Upper lobe of left lung (tissue), 6 donors: ENCODE results near the gene PHF21B. TPM values are rescaled to one million over a fixed set of nuclear protein-coding genes. Genes with fewer than 3 reads are reported as not detected.
A peak's percentile ranks its signal among the peaks of the same experiment; 100 is the strongest.
"Not testable (repeated sequence)": the region's sequence is repeated elsewhere in the genome, so short reads cannot be mapped to it uniquely, and the experiment has no call there.

ENCODE experiments used
- ATAC-seq, 2 donors: fragments of 200-7000 bp; cut with Tn5 transposase; one replicate each; pipeline ENCODE4 v1.9.1; 2022; ENCODE audit warnings: mild to moderate bottlenecking in 2 of 2, moderate library complexity in 2 of 2; ENCODE audit not compliant: low FRiP score in 2 of 2
- DNase-seq, 2 donors: peaks; one replicate each; pipeline ENCODE4 v3.0.0-alpha.2; 2019 to 2020
- H3K27ac ChIP-seq, 4 donors: fragments of 200-600 bp; sonication (generic); one replicate each; pipeline ENCODE4 v1.5.1; 2016 to 2019
- H3K27me3 ChIP-seq, 4 donors: fragments of 200-600 bp; sonication (generic); one replicate each; pipeline ENCODE4 v1.5.1; 2017 to 2019
- H3K36me3 ChIP-seq, 4 donors: fragments of 200-600 bp; sonication (generic); one replicate each; pipeline ENCODE4 v1.5.1; 2016 to 2019
- H3K4me1 ChIP-seq, 4 donors: fragments of 200-600 bp; sonication (generic); one replicate each; pipeline ENCODE4 v1.5.1; 2018 to 2019
- H3K4me3 ChIP-seq, 4 donors: fragments of 200-600 bp; sonication (generic); one replicate each; pipeline ENCODE4 v1.5.1; 2017 to 2019; ENCODE audit warnings: mild to moderate bottlenecking in 2 of 4, moderate library complexity in 1 of 4
- H3K9me3 ChIP-seq, 4 donors: fragments of 200-600 bp; sonication (generic); one replicate each; pipeline ENCODE4 v1.5.1; 2018 to 2019
- CTCF ChIP-seq, 6 experiments: fragments of 450-650 bp in 4 of 6; fragments of 200-600 bp in 2 of 6; sonication (generic) in 2 of 6; IDR thresholded peaks; one replicate each; pipeline ENCODE4 v1.5.1; 2016 to 2019; ENCODE audit warnings: antibody characterized with exemption in 6 of 6
- EP300 ChIP-seq, 4 donors: sonication (generic); formaldehyde crosslinking; IDR thresholded peaks; one replicate each; pipeline ENCODE4 v1.5.1; 2017; ENCODE audit warnings: antibody characterized with exemption in 4 of 4, control low read depth in 2 of 4
- POLR2A ChIP-seq, 4 donors: fragments of 450-650 bp; IDR thresholded peaks; one replicate each; pipeline ENCODE4 v1.5.1; 2016 to 2017; ENCODE audit warnings: antibody characterized with exemption in 4 of 4, mild to moderate bottlenecking in 2 of 4
- POLR2AphosphoS5 ChIP-seq, 2 donors: sonication (generic); formaldehyde crosslinking; IDR thresholded peaks; one replicate each; pipeline ENCODE4 v1.5.1; 2017; ENCODE audit warnings: antibody characterized with exemption in 2 of 2
- WGBS, 2 donors: methylation state at CpG; one replicate each; pipeline ENCODE4 v1.1.5; 2017 to 2018; 5-methylcytosine and 5-hydroxymethylcytosine counted together
- total RNA-seq, 6 donors: library from RNA; depleted of rRNA in 4 of 6; stranded (reverse); fragments of >200 nt in 4 of 6; gene quantifications; one replicate each; pipeline versions ENCODE4 v1.1.0 to v1.2.1, GENCODE V29; 2016 to 2021
- donor health status: DM: no; HTN: no; CAD: no; lungs with moderate emphysema.
- donor health status: DM: no; HTN: yes; CAD: no; lungs with severe emphysema.

The PHF21B gene
- total RNA-seq, 6 donors from 2014 or later: 0.06 to 0.24 TPM; not detected in 4

- WGBS, 2 donors: 75 to 81% methylated on average over 6 of the region's 6 CpGs
- H3K36me3 ChIP-seq: no peaks in the 10 kb centered on the region
- ATAC-seq: no peak
Observed at GRCh38 chr22:44860311-44860710, 149.5 kb downstream of the PHF21B start.

GRCh38 chr22:44859641-44860040 lies 150.2 kb downstream of the PHF21B start:
- DNase-seq (peak in 1 of 2 donors; percentile 47), ATAC-seq (no peak)
- H3K36me3 ChIP-seq: no peaks in the 10 kb centered on the region
- no peaks in the 10 kb centered on the region for H3K27me3 ChIP-seq
- H3K9me3 ChIP-seq: no peaks in the 10 kb centered on the region
- H3K27ac ChIP-seq: no peak overlapping the region
- no peak overlapping the region for H3K4me3 ChIP-seq
- no peaks in the 10 kb centered on the region for H3K4me1 ChIP-seq
- WGBS, 2 donors: 86 to 93% methylated on average over 11 to 13 of the region's 13 CpGs
- TF ChIP-seq POLR2A (IDR thresholded peaks at IDR 0.05) (no peak), CTCF (IDR thresholded peaks at IDR 0.05) (no peak), EP300 (IDR thresholded peaks at IDR 0.05) (no peak), POLR2AphosphoS5 (IDR thresholded peaks at IDR 0.05) (no peak)

More at GRCh38 chr22:44860311-44860710, 149.5 kb downstream of the PHF21B start:
- no peak overlapping the region for H3K4me3 ChIP-seq
- TF ChIP-seq POLR2A (IDR thresholded peaks at IDR 0.05) (no peak), POLR2AphosphoS5 (IDR thresholded peaks at IDR 0.05) (no peak), CTCF (IDR thresholded peaks at IDR 0.05) (no peak), EP300 (IDR thresholded peaks at IDR 0.05) (no peak)
- no peak overlapping the region for H3K27ac ChIP-seq
- DNase-seq: no peak
- no peaks in the 10 kb centered on the region for H3K27me3 ChIP-seq
- no peaks in the 10 kb centered on the region for H3K9me3 ChIP-seq
- no peaks in the 10 kb centered on the region for H3K4me1 ChIP-seq

- ATAC-seq: not testable (repeated sequence)
Observed at GRCh38 chr22:44858819-44859218, 151.0 kb downstream of the PHF21B start.

GRCh38 chr22:44855855-44856254 lies 153.9 kb downstream of the PHF21B start:
- Histone ChIP-seq H3K4me1 (no peaks in the 10 kb centered on the region), H3K9me3 (no peaks in the 10 kb centered on the region), H3K4me3 (no peak overlapping the region), H3K27me3 (no peaks in the 10 kb centered on the region), H3K36me3 (no peaks in the 10 kb centered on the region), H3K27ac (no peak overlapping the region)
- DNase-seq: no peak
- 89 to 92% methylated on average over 5 of the region's 5 CpGs for WGBS, 2 donors
- no peak for ATAC-seq
- TF ChIP-seq POLR2AphosphoS5 (IDR thresholded peaks at IDR 0.05) (no peak), CTCF (IDR thresholded peaks at IDR 0.05) (no peak), EP300 (IDR thresholded peaks at IDR 0.05) (no peak)

More at GRCh38 chr22:44858819-44859218, 151.0 kb downstream of the PHF21B start:
- 58 to 100% methylated on average over 2 to 7 of the region's 7 CpGs for WGBS, 2 donors
- not testable (repeated sequence) for H3K27me3 ChIP-seq, H3K4me3 ChIP-seq, H3K4me1 ChIP-seq, DNase-seq, H3K9me3 ChIP-seq, H3K36me3 ChIP-seq, H3K27ac ChIP-seq

- H3K9me3 ChIP-seq, ATAC-seq, H3K4me3 ChIP-seq, H3K4me1 ChIP-seq, H3K27ac ChIP-seq, H3K36me3 ChIP-seq, H3K27me3 ChIP-seq: not testable (repeated sequence)
- DNase-seq: peak in 1 of 2 donors; percentile 3
- WGBS, 2 donors: 93 to 94% methylated on average over 8 of the region's 8 CpGs
Observed at GRCh38 chr22:44854641-44855040, 155.2 kb downstream of the PHF21B start.

GRCh38 chr22:44850946-44851345 lies 158.9 kb downstream of the PHF21B start:
- H3K27ac ChIP-seq: no peak overlapping the region
- H3K36me3 ChIP-seq: no peaks in the 10 kb centered on the region
- no peak for TF ChIP-seq EP300 (IDR thresholded peaks at IDR 0.05)
- TF ChIP-seq CTCF (IDR thresholded peaks at IDR 0.05): no peak
- TF ChIP-seq POLR2AphosphoS5 (IDR thresholded peaks at IDR 0.05): no peak
- TF ChIP-seq POLR2A (IDR thresholded peaks at IDR 0.05): no peak
- no peak for ATAC-seq
- no peaks in the 10 kb centered on the region for H3K9me3 ChIP-seq
- H3K4me3 ChIP-seq: no peak overlapping the region
- H3K27me3 ChIP-seq: no peaks in the 10 kb centered on the region
- DNase-seq: no peak
- 75 to 93% methylated on average over 6 of the region's 6 CpGs for WGBS, 2 donors
- no peaks in the 10 kb centered on the region for H3K4me1 ChIP-seq
